CD1c-positive myeloid dendritic cell (primary cell): Measurements from ENCODE around the gene THBS3.
"Not testable (repeated sequence)": the region's sequence is repeated elsewhere in the genome, so short reads cannot be mapped to it uniquely, and the experiment has no call there.

ENCODE experiments used
- DNase-seq: peaks from one replicate; pipeline ENCODE4 v3.0.0-alpha.2; 2016; ENCODE audit errors: extremely low spot score

Gene THBS3

DNA sequence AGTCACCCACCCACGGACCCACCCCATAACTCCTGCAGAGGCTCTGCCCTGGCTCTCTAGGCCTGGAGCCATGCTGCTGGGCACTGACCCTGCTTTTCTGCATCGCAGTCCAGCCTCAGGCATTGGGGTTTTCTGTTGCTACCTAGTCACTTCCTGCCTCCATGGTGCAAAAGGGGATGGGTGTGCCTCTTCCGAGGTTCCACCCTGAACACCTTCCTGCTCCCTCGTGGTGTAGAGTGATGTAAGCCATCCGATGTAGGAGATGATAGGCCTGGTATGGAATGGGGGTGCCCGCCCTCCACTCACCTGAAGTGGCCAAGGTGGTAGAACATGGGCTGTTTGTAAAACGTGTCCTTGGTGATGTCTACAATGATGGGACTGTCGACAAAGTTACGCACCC is 27.7 kb upstream of the THBS3 start:
- not testable (repeated sequence) for DNase-seq

DNA sequence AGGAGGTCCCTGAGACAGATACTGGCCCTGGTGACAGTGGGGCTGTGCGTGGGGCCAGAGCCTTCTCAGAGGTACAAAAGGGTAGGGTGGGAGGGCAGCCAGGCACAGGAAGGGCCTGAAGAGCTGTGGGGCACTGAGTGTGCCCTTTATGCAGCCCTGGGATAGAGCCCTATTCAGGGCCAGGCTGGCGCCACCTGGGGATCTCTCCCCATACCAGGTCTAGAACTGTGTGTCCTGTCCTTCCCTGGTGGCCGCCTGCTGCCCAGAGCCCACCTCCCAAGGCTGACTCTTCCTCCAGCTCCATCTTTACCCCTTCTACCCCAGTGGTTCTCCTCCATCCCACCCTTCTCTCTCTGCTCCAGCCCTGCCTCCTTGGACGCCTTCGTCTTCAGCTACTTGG is 25.8 kb upstream of the THBS3 start:
- not testable (repeated sequence) for DNase-seq

DNA sequence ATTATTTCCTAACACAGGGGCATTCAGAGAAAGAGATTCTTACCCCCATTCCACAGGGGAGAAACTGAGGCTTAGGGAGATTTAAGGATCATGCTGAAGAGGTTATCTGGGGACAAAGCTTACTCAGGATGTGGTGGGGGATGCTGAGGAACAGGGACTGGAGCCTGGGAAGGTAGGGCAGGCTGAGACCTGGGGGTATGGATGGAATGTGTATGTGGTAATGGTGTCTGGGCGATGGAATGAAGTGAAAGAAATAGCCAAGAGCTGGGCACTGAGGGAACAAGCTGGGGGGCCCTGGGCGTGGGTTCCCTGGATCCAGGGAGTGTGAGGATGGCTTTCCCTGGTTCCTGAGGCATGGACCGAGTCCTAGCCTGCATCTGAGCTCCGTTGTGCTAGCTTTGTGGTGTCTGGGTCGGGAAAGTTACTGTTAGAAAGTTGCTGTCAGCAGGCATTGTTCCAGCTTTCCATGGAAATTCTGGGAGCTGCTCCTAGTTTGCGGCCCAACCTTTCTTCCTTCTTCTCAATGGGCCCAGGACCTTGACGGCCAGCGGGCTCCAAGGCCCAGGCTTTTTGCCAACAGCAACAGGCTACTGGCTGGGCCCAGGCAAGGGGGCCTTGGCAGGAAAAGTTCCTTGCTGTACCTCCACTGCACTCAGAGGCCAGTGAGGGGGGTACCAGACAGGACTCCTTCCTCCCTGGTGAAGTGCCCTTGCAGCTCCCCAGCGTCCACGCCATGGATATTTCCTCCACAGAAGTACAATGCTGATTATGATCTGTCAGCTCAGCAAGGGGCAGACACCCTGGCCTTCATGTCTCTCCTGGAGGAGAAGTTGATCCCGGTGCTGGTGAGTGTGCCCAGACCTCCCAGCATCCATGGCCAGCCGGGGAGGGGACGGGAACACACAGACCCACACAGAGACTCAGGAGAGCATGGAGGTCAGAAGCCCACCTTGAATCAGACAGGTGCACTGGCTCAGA is 24.6 kb upstream of the THBS3 start:
- not testable (repeated sequence) for DNase-seq

DNA sequence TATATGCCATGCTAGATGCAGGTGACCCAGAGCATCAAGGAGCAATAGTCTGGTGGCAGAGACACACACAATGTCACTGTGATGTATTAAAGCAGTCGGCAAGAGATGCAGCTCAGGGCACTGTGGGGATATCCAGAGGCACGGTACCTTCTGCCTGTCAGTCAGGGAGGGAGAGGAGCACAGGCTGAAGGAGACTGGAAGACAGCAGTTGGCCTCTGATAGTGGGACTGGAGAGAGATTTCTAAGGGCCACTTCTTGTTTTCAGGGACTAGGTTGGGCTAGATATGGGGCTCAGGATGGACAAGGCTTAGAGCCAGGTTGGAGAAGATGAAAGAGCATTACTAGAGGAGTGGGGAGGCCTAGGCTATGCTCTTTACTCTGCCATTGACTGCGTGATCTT is 23.6 kb upstream of the THBS3 start:
- not testable (repeated sequence) for DNase-seq

DNA sequence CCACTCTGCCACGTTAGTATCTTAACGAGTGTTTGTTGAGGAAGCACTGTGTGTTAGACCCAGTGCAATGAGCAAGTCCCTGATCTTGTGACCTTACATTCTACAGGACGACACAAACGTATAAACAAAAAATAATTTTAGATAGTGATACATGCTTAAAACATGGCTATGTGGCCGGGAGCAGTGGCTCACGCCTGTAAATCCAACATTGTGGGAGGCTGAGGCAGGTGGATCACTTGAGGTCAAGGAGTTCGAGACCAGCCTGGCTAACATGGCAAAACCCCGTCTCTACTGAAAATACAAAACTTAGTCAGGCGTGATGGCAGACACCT is 20.4 kb upstream of the THBS3 start:
- no peak for DNase-seq

DNA sequence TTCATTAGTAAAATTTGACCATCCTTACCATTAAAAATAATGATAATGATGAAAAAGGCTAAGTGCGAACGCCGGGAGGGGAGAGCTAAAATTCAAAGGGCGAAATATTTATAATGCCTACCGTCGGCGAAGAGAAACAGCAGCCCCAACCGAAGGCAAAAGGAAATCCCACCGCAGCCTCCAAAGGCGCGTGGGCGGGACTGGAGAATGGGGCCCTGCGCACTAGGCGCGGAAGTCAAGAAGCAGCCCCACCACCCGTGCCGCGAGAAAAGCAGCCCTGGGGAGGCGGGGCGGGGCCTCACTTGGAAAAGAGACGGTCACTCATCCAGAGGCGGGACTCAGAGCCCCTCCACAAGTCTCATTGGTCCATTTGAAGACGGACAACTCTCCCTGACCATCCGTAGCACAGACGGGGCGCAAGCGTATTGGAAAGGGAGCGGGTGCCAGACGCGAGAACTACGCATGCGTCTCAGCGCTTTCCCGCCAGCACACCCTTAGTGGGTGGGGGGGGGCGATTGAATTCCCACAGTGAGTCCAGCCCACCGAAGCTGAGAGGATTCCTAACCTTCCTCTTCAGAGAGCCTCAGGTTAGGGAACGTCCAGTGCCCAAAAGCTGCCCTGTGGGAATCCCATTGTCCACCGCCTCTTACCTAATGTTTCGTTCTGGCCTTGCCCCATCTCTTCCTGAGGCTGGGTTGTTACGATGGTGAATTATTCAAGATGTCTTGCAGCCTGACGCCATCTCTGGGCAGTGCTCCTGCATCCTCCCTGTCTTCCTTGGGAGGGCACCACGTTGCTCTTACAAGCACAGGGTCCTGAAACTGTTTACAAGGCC is 19.8 kb upstream of the THBS3 start:
- DNase-seq: peak; percentile 99

DNA sequence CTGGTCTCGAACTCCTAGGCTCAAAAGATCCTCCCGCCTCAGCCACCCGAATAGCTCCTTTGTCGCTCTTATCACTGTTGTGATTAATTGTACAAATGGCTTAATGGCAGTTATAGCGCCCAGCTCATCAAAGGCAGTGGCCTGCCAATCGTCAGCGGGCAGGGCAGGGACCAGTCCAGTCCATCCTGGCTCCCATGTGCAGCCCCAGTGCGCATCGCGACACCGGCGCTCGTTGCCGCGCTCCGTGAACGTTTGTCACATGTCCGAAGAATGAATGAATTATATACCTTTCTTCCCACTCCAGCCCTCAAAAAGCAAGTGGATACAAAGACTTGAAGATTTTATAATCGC is 19.2 kb upstream of the THBS3 start:
- peak; percentile 51 for DNase-seq

DNA sequence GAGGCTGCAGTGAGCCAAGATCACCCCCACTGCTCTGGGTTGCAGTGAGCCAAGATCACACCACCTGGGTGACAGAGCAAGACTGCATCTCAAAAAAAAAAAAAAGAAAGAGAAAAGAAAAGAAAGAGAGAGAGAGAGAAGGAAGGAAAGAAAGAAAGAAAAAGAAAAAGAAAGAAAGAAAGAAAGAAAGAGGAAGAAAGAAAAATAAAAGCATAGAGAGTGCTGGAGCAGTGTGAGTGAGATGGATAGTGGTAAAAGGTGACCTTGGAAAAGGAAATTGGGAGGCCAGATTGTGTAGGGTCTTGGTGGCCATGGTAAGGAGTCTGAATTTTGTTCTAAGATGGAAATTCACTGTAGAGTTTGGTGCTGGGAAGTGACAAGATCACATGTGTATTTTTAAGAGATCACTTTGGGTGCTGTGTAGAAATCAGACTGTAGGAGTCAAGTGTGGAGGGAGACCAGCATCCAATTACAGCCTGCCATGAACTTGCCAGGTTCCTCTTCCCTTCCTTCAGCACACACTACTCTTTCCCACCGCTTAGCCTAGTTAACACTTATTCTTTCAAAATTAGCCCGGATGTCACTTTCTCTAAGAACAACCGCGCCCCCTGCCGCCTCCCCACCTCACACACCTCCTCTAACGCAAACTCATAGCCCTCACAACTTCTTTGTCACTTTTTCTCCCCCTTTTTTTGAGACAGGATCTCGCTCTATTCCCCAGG is 18.7 kb upstream of the THBS3 start:
- peak; percentile 90 for DNase-seq

DNA sequence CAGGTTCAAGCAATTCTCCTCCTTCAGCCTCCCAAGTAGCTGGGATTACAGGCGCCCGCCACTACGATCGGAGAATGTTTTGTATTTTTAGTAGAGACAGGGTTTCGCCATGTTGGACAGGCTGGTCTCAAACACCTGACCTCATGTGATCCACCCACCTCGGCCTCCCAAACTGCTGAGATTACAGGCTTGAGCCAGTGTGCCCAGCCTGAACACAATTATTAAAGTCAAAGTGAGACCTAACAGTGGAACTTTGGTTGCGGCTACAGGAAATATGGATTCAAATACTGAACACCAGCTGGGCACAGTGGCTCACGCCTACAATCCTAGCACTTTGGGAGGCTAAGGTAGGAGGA is 17.7 kb upstream of the THBS3 start:
- DNase-seq: not testable (repeated sequence)

DNA sequence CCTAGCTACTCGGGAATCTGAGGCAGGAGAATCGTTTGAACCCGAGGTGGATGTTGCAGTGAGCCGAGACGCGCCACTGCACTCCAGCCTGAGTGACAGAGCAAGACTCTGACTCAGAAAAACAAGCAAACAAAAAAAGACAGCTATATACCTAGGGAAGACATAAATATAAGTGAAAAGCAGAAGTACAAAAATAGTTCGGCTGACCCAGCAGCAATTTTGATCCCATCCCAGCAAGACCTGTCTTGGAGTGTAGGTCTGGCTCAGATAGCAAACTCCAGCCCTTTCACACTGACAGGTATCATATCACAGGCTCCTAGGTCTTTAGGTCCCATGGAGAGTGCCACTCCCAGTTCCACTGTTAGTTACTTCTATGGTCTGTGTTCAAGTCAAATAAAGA is 15.3 kb upstream of the THBS3 start:
- DNase-seq: peak; percentile 55

DNA sequence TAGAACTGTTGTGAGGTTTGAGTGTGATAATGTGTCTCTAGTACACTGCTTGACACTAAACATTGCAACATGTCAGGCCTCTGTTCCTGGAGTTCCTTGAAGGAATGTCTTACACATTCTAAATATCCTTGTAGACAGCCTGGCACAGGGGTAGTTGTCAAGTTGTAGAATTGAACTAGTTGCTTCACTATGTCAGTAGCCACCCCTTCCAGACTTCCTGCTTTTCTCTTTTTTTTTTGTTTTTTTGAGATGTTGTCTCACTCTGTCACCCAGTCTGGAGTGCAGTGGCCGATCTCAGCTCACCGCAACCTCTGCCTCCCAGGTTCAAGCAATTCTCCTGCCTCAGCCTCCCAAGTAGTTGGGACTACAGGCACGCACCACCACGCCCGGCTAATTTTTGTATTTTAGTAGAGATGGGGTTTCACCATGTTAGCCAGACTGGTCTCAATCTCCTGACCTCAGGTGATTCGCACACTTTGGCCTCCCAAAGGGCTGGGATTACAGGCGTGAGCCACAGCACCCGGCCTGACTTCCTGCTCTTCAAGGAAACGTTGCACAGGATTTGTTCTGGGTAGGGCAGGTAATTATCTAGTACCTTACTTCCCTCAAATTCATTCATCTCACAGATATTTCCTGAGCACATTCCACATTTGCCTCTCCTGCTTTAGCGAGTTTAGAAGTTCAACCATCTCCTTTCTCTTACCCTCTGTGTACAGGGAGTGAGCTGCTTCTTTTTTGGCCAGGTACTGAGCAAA is 12.7 kb upstream of the THBS3 start:
- DNase-seq: peak; percentile 19

DNA sequence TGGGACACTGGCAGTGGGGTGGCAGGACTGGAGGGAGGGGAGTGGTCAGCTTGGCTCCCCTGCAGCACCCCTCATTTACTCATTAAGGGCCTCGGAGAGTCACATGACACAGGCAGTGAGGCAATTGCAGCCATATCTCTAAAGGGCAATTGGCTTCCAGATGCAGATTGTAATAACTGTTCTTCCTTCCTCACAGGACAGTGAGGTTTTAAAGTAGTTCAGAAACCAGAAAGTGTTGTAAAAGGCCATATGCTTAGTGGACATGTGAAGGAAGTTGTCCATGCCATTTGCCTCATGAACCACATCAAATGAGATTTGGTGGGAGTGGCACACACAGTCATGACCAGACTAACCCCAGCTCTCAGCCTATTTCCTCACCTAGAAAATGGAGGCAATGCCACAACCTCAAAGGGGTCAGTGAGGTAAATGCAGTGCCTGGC is 11.9 kb upstream of the THBS3 start:
- DNase-seq: peak; percentile 73

DNA sequence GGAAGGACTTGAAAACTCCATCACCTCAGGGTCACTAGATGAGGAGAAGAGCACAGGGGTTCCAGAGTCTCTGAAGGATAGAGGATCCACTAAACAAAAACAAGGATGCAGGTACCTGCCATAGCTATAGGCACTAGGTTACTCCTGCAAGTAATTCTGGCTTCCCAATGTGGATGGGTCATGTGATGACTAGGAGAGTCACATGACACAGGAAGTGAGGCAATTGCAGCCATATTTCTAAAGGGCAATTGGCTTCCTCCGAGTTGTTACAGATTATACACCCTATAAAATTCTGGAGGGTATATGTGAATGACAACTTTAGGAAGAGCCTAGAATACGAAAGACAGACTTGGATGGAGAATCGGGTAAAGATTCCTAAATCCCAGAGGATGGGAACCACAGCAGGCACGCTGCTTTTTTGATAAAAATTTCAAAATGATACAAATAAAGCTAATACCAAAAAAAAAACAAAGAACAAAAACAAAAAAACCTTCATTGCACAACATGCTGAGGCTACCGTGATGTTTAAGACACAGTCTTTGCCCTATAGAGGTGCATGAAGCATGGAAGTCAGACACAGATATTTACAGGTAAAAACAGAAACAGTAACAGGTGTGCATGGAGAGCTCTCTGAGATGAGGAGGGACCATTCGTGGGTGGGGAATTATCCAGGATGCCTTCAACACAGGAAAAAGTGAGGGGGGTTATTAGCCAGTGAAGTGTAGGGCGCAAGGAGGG is 11.3 kb upstream of the THBS3 start:
- DNase-seq: peak; percentile 66

DNA sequence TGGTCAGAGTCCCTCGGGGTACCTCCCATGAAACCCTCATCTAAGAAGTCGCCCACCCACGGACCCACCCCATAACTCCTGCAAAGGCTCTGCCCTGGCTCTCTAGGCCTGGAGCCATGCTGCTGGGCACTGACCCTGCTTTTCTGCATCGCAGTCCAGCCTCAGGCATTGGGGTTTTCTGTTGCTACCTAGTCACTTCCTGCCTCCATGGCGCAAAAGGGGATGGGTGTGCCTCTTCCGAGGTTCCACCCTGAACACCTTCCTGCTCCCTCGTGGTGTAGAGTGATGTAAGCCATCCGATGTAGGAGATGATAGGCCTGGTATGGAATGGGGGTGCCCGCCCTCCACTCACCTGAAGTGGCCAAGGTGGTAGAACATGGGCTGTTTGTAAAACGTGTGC is 7.0 kb upstream of the THBS3 start:
- DNase-seq: not testable (repeated sequence)

DNA sequence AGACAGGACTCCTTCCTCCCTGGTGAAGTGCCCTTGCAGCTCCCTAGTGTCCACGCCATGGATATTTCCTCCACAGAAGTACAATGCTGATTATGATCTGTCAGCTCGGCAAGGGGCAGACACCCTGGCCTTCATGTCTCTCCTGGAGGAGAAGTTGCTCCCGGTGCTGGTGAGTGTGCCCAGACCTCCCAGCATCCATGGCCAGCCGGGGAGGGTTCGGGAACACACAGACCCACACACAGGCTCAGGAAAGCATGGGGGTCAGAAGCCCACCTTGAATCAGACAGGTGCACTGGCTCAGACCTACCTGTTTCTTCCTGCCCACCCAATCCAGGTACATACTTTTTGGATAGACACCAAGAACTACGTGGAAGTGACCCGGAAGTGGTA is 4.3 kb upstream of the THBS3 start:
- DNase-seq: not testable (repeated sequence)

DNA sequence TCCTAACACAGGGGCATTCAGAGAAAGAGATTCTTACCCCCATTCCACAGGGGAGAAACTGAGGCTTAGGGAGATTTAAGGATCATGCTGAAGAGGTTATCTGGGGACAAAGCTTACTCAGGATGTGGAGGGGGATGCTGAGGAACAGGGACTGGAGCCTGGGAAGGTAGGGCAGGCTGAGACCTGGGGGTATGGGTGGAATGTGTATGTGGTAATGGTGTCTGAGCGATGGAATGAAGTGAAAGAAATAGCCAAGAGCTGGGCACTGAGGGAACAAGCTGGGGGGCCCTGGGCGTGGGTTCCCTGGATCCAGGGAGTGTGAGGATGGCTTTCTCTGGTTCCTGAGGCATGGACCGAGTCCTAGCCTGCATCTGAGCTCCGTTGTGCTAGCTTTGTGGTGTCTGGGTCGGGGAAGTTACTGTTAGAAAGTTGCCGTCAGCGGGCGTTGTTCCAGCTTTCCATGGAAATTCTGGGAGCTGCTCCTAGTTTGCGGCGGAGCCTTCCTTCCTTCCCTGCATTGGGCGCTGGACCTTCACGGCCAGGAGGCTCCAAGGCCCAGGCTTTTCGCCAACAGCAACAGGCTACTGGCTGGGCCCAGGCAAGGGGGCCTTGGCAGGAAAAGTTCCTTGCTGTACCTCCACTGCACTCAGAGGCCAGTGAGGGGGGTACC is 3.8 kb upstream of the THBS3 start:
- not testable (repeated sequence) for DNase-seq

DNA sequence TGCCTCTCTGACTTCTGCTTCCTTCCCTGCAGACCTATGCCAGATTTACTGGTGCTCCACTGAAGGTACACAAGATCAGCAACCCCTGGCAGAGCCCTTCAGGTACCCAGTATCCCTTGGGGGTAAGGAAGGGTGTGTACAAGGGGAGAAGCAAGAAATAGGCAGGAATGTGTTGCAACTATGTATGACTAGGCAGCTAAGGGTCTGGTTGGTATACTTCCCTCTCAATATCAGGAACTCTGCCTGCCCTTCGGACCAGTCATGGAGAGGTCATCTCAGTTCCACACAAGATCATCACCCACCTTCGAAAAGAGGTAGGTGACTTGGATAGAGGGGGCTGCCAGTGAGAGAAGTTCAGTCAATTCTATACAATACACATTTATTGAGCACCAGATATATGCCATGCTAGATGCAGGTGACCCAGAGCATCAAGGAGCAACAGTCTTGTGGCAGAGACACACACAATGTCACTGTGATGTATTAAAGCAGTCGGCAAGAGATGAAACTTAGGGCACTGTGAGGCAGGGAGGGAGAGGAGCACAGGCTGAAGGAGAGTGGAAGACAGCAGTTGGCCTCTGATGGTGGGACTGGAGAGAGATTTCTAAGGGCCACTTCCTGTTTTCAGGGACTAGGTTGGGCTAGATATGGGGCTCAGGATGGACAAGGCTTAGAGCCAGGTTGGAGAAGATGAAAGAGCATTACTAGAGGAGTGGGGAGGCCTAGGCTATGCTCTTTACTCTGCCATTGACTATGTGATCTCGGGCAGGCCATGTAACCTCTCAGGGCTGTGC is 2.8 kb upstream of the THBS3 start:
- peak; percentile 80 for DNase-seq

DNA sequence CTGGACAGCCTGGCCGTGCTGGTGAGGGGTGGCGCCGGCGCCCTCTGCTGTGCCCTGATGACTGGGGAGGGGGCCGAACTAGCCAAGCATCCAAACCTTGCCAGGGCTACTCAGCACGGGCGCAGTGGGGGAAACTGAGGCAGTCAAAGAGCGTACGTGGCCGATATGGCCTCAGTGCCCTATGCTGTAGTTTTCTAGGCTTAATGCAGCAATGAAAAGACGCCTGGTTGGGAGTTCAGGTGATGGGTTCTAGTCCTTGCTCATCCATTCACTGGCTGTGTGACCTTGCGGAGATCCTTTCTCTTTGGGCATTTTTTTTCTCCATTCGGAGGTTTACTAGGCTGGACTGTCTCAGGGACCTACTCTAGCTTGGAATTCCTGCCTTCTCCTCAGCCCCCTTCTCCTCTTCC is 1.6 kb upstream of the THBS3 start:
- DNase-seq: no peak

DNA sequence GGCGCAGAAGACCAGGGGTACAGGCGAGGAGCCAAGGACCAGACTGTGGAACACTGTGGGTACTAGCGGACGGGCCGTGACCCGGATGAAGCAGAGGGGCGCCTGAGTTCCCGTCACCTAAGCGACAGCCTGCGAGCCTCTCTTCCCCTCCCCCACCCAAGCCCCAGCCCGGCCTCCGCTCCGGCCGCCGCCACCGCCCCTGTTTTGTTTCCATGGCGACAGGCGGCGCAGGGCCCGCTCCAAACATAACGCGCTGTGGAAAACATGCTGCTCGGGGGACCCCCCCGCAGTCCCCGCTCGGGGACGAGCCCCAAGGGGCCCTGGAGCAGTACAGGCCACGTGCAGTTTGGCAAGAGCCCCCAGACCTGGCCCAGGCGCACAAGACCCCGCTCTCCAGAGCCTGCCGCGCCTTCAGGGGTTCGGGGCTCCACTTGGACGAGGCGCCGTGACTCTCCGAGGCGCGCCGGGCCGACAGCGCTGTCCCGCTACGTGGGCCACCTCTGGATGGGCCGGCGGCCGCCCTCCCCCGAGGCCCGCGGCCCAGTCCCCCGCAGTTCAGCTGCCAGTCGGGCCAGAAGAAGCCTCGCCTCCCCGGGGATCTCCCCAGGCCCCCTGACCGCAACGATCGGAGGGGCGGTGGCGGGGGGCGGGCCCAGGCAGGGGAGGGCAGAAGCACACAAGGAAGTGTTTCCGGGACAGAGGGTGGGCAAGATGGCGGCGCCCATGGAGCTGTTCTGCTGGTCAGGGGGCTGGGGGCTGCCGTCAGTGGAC is 1.0 kb upstream of the THBS3 start, which contains the start of gene MTX1:
Gene MTX1 (plus strand): TSS at position 155 of the 771 bp plus-strand sequence. CDS start 110 bp downstream, at position 265.
- peak; percentile 88 for DNase-seq
